NCI-H128 (cell line): ENCODE data around the gene SMC1B.
"Not testable (repeated sequence)": the region's sequence is repeated elsewhere in the genome, so short reads cannot be mapped to it uniquely, and the experiment has no call there.

Experiments
- DNase-seq: peaks from one replicate; lab custom pipeline; 2025; ENCODE audit not compliant: unreplicated experiment; lab: John Stamatoyannopoulos, UW

SMC1B gene

GRCh38 chr22:45444168-45444567 lies 30.8 kb upstream of the SMC1B start:
- DNase-seq, result no peak

GRCh38 chr22:45442116-45442515 lies 28.7 kb upstream of the SMC1B start:
- no peak for DNase-seq

- peak; percentile 42 for DNase-seq
Measured at GRCh38 chr22:45441138-45441537, 27.7 kb upstream of the SMC1B start.

GRCh38 chr22:45440688-45441087 lies 27.3 kb upstream of the SMC1B start:
- DNase-seq, result not testable (repeated sequence)

- DNase-seq, result no peak
Measured at GRCh38 chr22:45438336-45438735, 24.9 kb upstream of the SMC1B start.

- DNase-seq, result not testable (repeated sequence)
Measured at GRCh38 chr22:45436871-45437517, 23.6 kb upstream of the SMC1B start.

GRCh38 chr22:45435544-45436139 lies 22.2 kb upstream of the SMC1B start:
- DNase-seq, result peak; percentile 44

GRCh38 chr22:45434981-45435380 lies 21.6 kb upstream of the SMC1B start:
- no peak for DNase-seq

GRCh38 chr22:45430871-45431270 lies 17.5 kb upstream of the SMC1B start:
- DNase-seq, result no peak

GRCh38 chr22:45429981-45430775 lies 16.8 kb upstream of the SMC1B start:
- no peak for DNase-seq

GRCh38 chr22:45429424-45429823 lies 16.0 kb upstream of the SMC1B start:
- DNase-seq, result no peak

GRCh38 chr22:45428391-45429385 lies 15.3 kb upstream of the SMC1B start:
- no peak for DNase-seq

GRCh38 chr22:45427114-45427513 lies 13.7 kb upstream of the SMC1B start:
- no peak for DNase-seq

- DNase-seq, result no peak
Measured at GRCh38 chr22:45426387-45426786, 13.0 kb upstream of the SMC1B start.

- no peak for DNase-seq
Measured at GRCh38 chr22:45425531-45426265, 12.3 kb upstream of the SMC1B start.

- no peak for DNase-seq
Measured at GRCh38 chr22:45425101-45425500, 11.7 kb upstream of the SMC1B start.

GRCh38 chr22:45424241-45424731 lies 10.9 kb upstream of the SMC1B start:
- DNase-seq, result no peak

GRCh38 chr22:45423524-45423923 lies 10.1 kb upstream of the SMC1B start:
- DNase-seq, result no peak

- no peak for DNase-seq
Measured at GRCh38 chr22:45422237-45422983, 9.0 kb upstream of the SMC1B start.
